ENCODE results near the gene TSSK2.

Gene TSSK2

GRCh38 chr22:19106886-19107729 is 24.0 kb upstream of the TSSK2 start:
- no peak for DNase-seq

DNA sequence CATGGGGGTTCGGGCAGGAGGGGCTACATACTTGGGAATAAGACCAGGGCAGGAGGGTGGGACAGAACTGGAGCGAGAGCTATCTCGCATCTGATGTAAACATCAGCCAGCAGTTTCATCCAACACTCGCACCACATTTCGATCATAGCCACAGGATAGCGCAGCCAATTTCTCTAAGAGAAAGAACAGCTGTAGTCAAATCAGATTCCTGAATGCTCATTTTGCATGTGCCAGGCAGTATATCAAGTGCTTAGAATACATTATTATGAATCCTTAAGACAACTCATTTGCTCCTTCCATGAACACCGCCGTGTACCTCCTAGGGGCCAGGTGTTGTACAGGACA is 23.4 kb upstream of the TSSK2 start:
- no peak for DNase-seq

- no peak for DNase-seq
Measured at GRCh38 chr22:19108807-19109197, 22.3 kb upstream of the TSSK2 start.

DNA sequence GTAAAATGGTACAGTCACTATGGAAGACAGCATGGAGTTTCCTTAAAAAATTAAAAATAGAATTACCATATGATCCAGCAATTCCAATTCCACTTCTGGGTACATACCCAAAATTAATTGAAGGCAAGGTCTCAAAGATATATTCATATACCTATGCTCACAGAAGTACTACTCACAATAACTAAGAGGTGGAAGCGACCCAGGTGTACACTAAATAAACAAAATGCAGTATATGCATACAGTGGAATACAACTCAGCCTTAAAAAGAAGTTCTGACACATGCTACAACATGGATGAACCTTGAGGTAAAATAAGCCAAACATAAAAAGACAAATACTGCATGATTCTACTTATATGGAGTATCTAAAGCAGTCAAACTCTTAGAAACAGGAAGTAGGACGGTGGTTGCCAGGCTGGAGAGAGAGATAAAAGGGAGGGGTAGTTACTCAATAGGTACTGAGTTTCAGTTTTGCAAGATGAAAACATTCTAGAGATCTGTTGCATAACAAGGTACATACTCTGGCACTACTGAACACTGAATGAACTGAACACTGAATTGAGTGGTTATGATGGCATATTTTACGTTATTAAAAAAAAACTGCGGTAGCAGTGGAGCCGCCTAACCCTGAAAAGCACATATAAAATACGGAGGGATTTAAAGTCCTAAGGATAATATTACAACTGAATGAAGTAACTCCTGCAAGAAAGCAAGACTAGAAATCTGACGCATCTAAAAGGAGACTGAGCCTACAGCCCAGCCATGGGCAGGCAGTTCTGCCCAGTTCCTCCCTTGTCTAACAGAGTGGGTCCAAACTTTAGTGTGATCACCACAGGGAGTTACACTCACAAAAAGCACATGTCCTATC is 21.7 kb upstream of the TSSK2 start:
- DNase-seq, result no peak

DNA sequence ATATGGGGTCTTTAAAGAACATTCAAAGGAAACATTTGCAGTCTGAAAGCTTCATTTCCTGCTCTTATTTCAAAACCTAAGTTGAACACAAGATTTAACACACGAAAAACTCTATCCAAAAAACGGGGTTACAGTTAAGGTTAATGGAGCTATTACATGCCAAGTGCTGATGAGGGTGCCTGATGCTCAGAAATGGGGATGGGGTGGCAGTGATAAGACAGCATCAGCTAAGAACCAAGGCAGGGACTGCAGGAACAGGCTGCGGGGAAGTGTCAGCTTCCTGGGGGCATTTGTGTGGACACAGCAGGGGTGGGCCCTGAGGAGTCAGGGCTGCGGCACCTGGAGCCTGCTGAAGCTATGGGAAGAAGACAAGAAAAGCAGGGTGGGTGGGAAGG is 21.0 kb upstream of the TSSK2 start:
- no peak for DNase-seq

- no peak for DNase-seq
Measured at GRCh38 chr22:19110646-19111045, 20.5 kb upstream of the TSSK2 start.

GRCh38 chr22:19111140-19111539 is 20.0 kb upstream of the TSSK2 start:
- no peak for DNase-seq

- no peak for DNase-seq
Measured at GRCh38 chr22:19111584-19111983, 19.5 kb upstream of the TSSK2 start.

- DNase-seq, result no peak
Measured at GRCh38 chr22:19113429-19113828, 17.7 kb upstream of the TSSK2 start.

DNA sequence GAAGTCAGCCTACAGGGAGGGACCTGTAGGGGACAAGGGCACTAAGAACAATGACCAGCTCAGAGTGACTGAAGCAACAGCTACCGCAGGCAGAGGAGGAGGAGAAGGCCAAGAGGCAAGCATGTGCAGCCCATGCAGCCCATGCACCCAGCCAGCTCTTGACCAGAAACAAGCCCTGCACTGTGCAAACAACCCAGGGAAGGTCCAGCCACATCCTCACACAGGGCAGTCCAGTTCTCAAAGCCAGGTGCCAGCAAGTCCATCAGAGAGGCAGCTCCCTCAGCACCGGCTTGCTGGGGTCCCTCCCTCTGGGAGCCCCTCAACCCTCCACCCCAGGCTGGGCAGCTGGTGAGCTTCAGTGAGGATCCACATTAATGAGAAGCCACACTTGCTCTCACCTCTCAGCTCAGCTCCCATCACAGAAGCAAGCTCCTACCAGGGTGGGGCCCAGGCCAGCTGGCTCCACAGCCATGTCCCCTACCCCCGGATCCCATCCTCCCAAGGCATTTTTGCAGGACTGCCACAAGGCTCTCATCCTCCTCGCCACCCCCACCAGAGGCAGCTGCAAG is 16.0 kb upstream of the TSSK2 start:
- no peak for DNase-seq

- DNase-seq, result no peak
Measured at GRCh38 chr22:19115628-19116027, 15.5 kb upstream of the TSSK2 start.

DNA sequence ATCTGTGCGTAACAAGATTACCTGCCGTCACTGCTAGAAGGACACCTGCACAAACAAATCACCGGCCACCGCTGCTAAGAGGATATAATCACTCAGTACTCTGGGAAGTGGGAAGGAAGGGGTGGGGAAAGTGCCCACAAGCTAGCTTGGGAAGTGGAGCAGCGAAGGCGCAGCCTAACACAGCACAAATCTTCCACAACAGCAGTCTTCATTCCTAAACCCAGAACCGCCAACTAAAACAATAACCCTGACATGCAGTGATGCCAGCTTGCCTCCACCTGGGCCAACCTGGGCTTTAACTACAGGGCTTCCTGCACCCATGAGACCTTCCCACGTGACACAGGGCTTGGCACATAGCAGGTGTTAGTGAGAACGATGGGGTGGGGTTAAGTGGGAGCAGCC is 14.0 kb upstream of the TSSK2 start:
- no peak for DNase-seq

GRCh38 chr22:19118329-19118880 is 12.7 kb upstream of the TSSK2 start:
- DNase-seq, result no peak

DNA sequence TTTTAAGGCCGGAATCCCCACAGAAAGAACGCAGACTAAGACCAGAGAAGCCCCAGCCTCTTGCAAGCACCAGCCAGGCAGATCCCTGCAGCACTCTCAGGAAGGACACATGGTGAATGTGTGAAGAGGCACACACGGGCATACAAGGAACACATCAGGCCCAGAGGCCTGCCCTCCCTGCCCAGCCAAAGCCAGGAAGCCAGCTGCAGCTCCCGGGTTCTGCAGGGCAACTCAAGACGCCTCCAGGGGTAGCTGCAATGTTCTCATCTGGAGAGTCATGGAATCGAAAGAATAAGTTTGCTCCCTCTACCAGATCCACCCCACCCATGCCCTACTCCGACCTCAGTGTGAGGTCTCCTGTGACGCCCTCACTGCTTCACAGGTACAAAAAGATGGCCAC is 11.2 kb upstream of the TSSK2 start:
- DNase-seq, result no peak

DNA sequence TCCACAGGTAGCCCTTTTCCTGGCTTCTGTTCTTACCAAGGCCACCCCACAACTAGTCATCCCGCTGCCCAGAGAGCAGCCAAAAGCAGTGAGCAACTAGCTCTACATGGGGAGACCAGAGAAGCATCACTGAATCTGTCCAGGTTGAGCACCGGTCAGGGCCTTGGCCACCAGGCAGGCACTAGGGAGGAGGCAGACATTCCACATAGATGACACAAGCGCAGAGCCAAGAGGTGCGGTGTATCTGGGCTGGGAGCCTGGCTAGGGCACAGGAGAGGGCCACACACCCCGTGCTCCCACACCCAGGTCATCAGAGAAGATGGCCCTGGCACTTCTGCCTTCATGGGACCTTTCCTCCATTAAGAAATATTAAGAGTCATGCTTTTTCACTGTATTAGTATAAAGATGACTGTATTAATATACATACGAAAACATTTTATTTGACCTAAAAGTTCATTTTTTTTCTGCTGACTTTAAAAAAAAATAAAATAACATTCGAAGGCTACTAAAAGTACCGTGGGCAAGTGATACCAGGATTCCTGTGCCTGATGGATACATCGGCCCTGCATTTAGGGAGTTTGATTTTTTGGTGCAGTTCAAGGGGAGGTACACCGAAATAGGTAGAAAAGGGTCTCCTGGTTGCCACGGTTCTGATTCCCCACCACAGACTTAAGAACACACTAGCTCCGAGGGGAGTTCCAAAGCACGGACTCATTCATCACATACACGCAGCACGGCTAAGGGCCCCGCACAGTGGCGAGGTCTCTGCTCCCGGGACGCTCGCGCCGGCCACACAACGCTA is 10.1 kb upstream of the TSSK2 start:
- no peak for DNase-seq

- DNase-seq, result no peak
Measured at GRCh38 chr22:19121631-19122142, 9.4 kb upstream of the TSSK2 start.

DNA sequence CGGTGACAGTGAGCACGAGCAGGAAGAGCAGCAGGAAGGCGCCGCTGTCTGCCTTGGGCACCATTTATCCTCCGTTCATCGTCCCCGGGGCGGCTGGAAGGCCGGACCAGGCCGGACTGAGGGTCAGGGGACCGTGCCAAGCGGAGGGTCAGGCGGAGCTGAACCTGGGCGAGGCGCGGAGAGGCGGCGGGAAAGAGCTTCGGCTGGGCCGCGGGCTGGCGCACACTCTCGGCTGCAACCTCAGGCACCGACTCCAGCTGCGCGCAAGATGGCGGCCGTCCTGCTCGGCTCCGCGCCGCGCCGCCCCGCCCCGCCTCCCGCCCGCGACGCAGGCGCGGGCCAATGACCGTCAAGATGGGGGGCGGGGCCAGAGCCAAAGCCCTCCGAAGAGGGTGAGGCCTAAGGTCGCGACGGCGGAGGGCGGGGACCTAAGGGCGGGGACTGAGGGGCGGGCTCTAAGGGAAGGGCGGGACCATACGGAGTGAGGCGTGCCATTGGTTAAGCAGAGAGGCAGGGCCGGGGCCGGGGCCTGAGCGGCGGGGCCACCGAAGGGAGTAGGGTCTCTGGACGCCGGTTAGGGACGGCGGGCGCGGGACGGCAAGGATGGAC is 8.9 kb upstream of the TSSK2 start, which contains the start of gene DGCR2:
Gene DGCR2, minus strand, starts transcription at position 270 of the 609 bp plus-strand sequence. Its CDS starts 206 bp downstream, at position 64.
- DNase-seq, result peak; percentile 92 to 93

DNA sequence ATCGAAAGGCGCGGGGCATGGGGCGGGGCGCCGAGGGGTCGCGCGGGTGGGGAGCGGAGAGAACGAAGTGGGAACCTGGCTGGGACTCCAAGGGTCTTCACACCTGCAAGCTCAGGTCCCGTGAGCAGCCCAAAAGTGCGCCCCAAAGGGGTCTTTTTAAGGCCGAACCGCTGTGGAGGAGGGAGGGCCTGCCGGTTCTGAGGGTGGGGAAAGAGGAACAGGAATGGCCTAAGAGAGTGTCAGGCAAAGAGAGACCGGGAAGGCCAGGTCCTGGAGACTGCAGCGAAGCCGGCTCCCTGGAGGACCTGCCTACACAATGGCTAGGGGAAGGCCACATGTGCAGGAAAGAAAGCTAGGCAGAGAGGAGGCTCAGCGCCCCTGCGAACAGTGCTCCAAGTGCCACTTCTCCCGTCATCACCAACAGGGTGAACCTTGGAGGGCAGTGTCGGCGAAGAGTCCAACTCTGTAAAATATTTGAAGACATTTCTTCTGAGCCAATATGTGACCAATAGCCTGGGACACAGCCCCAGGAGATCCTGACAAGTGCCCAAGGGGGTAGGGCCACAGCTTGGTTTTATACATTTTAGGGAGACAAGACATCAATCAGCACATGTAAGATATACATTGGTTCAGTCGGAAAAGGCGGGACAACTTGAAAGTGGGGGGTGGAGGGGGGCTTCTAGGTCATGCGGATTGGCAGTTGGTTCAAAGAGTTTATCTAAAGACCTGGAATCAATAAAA is 8.2 kb upstream of the TSSK2 start:
- no peak for DNase-seq

- DNase-seq, result no peak
Measured at GRCh38 chr22:19123936-19124335, 7.2 kb upstream of the TSSK2 start.

DNA sequence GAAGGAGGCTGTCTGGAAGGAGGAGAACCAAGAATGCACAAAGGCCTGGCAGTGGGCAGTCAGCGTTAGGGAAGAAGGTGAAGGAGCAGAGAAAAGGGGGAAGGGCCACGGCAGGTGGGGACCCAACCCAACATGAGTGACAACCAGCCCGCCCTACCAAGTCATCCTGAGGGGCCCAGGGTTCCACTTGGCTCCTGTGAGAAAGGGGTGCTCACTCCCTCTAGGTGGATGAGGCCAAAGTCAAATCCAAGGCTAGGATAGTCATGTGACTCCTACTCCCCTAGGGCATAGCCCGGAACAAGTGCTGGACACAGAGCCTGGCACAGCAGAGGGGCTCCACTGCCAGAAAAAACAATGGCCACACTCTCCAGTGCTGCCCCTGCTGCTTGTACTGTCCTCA is 6.7 kb upstream of the TSSK2 start:
- DNase-seq, result no peak

GRCh38 chr22:19125011-19125410 is 6.1 kb upstream of the TSSK2 start:
- DNase-seq, result no peak
